ENCODE results near the gene PSENEN. TPM values are rescaled to one million over a fixed set of nuclear protein-coding genes. Genes with fewer than 3 reads are reported as not detected.

Gene PSENEN
- polyA plus RNA-seq, 1 experiment = 65.4 TPM

GRCh38 chr19:35715355-35715809 is 30.1 kb upstream of the PSENEN start:
- no peak for DNase-seq (ENCODE audit: low read depth)
- POLR2A ChIA-PET = interaction anchor here (0.9 kb wide), 1 partner anchor 8 kb away, joined by 3 read pairs; no protein-coding TSS in a partner anchor
- TF ChIP-seq CTCF (IDR thresholded peaks at IDR 0.05; ENCODE audit: insufficient read depth, low read depth, low read length) = no peak
- Histone ChIP-seq H3K27me3 (ENCODE audit: control insufficient read depth, insufficient read depth, low read length) (no peaks in the 10 kb centered on the region; the same call in 1 of the 2 replicates), H3K36me3 (ENCODE audit: control insufficient read depth, insufficient read depth, low read length) (peaks cover 1% of the 10 kb centered on the region; the same call in 1 of the 2 replicates), H3K4me3 (ENCODE audit: low read depth, low read length) (no peak overlapping the region)
- CTCF ChIA-PET = interaction anchor here (1.0 to 2.4 kb wide), 6 partner anchors 9 to 37 kb away, joined by 3 to 8 read pairs (median 4); no protein-coding TSS in a partner anchor

- no peak for TF ChIP-seq CTCF (IDR thresholded peaks at IDR 0.05; ENCODE audit: insufficient read depth, low read depth, low read length)
- peak overlapping the region; percentile 77 for H3K4me3 ChIP-seq (ENCODE audit: low read depth, low read length)
- ChIA-PET POLR2A (interaction anchor here (0.6 to 0.9 kb wide), 2 partner anchors 9 to 40 kb away, joined by 3 read pairs; no protein-coding TSS in a partner anchor), CTCF (interaction anchor here (1.0 to 1.5 kb wide), 4 partner anchors 9 to 38 kb away, joined by 3 to 4 read pairs (median 4); no protein-coding TSS in a partner anchor)
- H3K36me3 ChIP-seq (ENCODE audit: control insufficient read depth, insufficient read depth, low read length) = peaks cover 3% of the 10 kb centered on the region; the same call in 1 of the 2 replicates
- no peak for DNase-seq (ENCODE audit: low read depth)
- H3K27me3 ChIP-seq (ENCODE audit: control insufficient read depth, insufficient read depth, low read length) = no peaks in the 10 kb centered on the region; the same call in 1 of the 2 replicates
These were observed 29.3 kb upstream of the PSENEN start for GRCh38 chr19:35715981-35716800.

DNA sequence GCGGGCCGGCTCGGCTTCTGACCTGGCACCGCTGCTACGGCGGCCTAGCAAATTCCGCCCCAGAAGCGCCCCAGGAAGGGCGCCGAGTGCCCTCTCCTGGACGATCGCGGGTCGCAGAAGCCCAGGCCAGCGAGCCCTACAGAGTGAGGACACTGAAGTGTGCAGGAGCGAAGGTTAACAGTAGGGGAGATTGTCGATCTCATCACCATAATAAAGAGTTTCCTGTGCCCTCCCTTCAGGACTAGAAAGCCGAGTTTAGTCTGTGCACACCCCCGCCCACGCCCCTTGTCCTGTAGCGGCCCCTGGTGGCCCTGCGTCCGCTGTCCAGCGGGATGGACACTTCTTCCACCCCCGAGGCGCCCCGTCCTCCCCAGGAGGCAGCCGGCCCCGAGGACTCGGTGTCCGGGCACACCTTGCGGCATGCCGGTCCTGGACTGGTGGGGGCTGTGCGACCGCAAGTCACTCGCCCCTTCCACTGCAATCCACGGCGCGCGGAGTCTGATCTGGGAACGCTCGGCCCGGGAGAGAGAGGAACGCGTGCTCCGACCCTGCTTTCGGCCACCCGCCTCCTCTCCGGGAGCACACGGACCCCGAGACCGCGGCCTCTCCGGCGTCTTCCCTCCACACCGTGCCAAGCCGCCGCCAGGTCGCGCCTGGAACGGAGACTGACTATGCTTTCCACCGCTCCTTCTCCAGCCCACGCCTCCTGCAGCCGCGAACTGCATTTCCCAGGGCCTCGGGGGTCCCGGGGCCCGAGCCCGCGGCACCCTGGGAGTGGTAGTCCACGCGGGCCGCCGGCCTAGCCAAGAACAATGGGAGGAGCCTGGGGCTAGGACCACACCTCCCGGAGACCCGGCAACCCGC is 28.4 kb upstream of the PSENEN start:
- ChIA-PET POLR2A (interaction anchor here (0.6 kb wide), 1 partner anchor 39 kb away, joined by 3 read pairs; no protein-coding TSS in a partner anchor), CTCF (interaction anchor here (1.5 kb wide), 1 partner anchor 22 kb away, joined by 4 read pairs; no protein-coding TSS in a partner anchor)
- peak; percentile 94 for TF ChIP-seq CTCF (IDR thresholded peaks at IDR 0.05; ENCODE audit: insufficient read depth, low read depth, low read length)
- no peak for DNase-seq (ENCODE audit: low read depth)
- Histone ChIP-seq H3K36me3 (ENCODE audit: control insufficient read depth, insufficient read depth, low read length) (peaks cover 6% of the 10 kb centered on the region), H3K27me3 (ENCODE audit: control insufficient read depth, insufficient read depth, low read length) (no peaks in the 10 kb centered on the region), H3K4me3 (ENCODE audit: low read depth, low read length) (peak overlapping the region; percentile 77)

- no peak for TF ChIP-seq CTCF (IDR thresholded peaks at IDR 0.05; ENCODE audit: insufficient read depth, low read depth, low read length)
- peak within 1 kb of the TSS; percentile 83 for H3K4me3 ChIP-seq (ENCODE audit: low read depth, low read length)
- no peaks in the 10 kb centered on the region for H3K27me3 ChIP-seq (ENCODE audit: control insufficient read depth, insufficient read depth, low read length)
- peak; percentile 66 for DNase-seq (ENCODE audit: low read depth)
- peaks cover 11% of the 10 kb centered on the region for H3K36me3 ChIP-seq (ENCODE audit: control insufficient read depth, insufficient read depth, low read length)
- CTCF ChIA-PET = interaction anchor here (0.9 kb wide), 1 partner anchor 27 kb away, joined by 4 read pairs; the partner anchor contains the start of gene U2AF1L4
- POLR2A ChIA-PET = no interaction called here
These were observed 27.6 kb upstream of the PSENEN start, which contains the start of gene KMT2B for GRCh38 chr19:35717665-35718344. Gene KMT2B (plus strand): TSS chr19:35718003. CDS start chr19:35718019, 16 bp downstream.

Measured in BJ (cell line).